ENCODE measurements around the gene DMAC1.

Gene DMAC1

GRCh38 chr9:7782400-7783120 is 17.0 kb downstream of the DMAC1 start:
- H3K4me3 ChIP-seq (ENCODE audit: low read length) = no peak overlapping the region
- H4K20me1 ChIP-seq (ENCODE audit: insufficient read depth, low read length) = no peaks in the 10 kb centered on the region
- H3K9me3 ChIP-seq (ENCODE audit: insufficient read depth, low read length) = no peaks in the 10 kb centered on the region
- TF ChIP-seq, protein P1, sequence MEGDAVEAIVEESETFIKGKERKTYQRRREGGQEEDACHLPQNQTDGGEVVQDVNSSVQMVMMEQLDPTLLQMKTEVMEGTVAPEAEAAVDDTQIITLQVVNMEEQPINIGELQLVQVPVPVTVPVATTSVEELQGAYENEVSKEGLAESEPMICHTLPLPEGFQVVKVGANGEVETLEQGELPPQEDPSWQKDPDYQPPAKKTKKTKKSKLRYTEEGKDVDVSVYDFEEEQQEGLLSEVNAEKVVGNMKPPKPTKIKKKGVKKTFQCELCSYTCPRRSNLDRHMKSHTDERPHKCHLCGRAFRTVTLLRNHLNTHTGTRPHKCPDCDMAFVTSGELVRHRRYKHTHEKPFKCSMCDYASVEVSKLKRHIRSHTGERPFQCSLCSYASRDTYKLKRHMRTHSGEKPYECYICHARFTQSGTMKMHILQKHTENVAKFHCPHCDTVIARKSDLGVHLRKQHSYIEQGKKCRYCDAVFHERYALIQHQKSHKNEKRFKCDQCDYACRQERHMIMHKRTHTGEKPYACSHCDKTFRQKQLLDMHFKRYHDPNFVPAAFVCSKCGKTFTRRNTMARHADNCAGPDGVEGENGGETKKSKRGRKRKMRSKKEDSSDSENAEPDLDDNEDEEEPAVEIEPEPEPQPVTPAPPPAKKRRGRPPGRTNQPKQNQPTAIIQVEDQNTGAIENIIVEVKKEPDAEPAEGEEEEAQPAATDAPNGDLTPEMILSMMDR (IDR thresholded peaks at IDR 0.05; ENCODE audit: low read depth, low read length) = no peak
- no peak for TF ChIP-seq EZH2phosphoT487 (IDR thresholded peaks at IDR 0.05; ENCODE audit: low read depth)
- H2AFZ ChIP-seq (ENCODE audit: low read depth, low read length) = no peak overlapping the region
- H3K4me2 ChIP-seq (ENCODE audit: low read length) = no peak overlapping the region
- no peaks in the 10 kb centered on the region for H3K27me3 ChIP-seq (ENCODE audit: low read depth, low read length)
- no peaks in the 10 kb centered on the region for H3K4me1 ChIP-seq (ENCODE audit: low read length)
- H3K27ac ChIP-seq (ENCODE audit: low read length) = no peak overlapping the region
- no peak overlapping the region for H3K9ac ChIP-seq (ENCODE audit: low read length)
- no peaks in the 10 kb centered on the region for H3K79me2 ChIP-seq (ENCODE audit: low read length)
- no peaks in the 10 kb centered on the region for H3K36me3 ChIP-seq (replicated peaks; ENCODE audit: low read depth, low read length)

DNA sequence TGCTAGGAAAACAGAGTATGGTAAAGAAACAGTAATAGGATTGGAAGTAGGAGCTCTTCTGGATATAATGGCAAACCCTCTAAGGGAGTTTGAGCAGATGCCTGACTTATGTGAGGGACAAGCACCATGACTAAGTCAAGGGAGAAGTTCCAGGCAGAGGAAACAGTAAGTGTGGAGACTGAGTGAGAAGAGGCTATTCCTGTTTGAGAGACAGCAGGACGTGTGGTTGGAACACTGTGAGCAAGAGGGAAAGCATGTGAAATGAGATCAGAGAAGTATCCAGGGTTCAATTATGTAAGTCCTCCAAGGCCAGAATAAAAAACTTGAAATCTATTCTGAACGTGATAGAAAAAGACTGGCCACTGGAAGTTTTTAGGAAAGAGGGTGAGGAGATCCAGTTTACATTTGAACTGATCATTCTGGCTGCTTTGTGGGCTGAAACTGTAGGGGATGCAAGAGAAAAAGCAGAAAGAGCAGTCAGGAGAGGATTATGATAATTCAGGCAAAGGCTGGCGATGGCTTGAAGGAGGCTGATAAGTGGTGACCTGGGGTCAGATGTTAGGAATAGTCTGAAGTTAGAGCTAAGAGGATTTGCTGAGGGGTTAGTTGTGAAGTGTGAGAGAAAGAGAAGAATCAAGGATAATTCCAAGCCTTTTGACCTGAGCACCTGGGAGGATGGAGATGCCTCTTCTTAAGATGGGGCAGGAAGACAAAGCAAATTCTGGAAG is 19.2 kb downstream of the DMAC1 start:
- no peaks in the 10 kb centered on the region for H3K9me3 ChIP-seq (ENCODE audit: insufficient read depth, low read length)
- no peak overlapping the region for H2AFZ ChIP-seq (ENCODE audit: low read depth, low read length)
- H3K27me3 ChIP-seq (ENCODE audit: low read depth, low read length) = no peaks in the 10 kb centered on the region
- no peaks in the 10 kb centered on the region for H3K36me3 ChIP-seq (replicated peaks; ENCODE audit: low read depth, low read length)
- no peak overlapping the region for H3K9ac ChIP-seq (ENCODE audit: low read length)
- H4K20me1 ChIP-seq (ENCODE audit: insufficient read depth, low read length) = no peaks in the 10 kb centered on the region
- no peak overlapping the region for H3K4me2 ChIP-seq (ENCODE audit: low read length)
- no peak for TF ChIP-seq EZH2phosphoT487 (IDR thresholded peaks at IDR 0.05; ENCODE audit: low read depth)
- TF ChIP-seq, protein P1 (IDR thresholded peaks at IDR 0.05; ENCODE audit: low read depth, low read length) = no peak
- H3K79me2 ChIP-seq (ENCODE audit: low read length) = no peaks in the 10 kb centered on the region
- H3K4me1 ChIP-seq (ENCODE audit: low read length) = no peaks in the 10 kb centered on the region
- H3K4me3 ChIP-seq (ENCODE audit: low read length) = no peak overlapping the region
- no peak overlapping the region for H3K27ac ChIP-seq (ENCODE audit: low read length)

DNA sequence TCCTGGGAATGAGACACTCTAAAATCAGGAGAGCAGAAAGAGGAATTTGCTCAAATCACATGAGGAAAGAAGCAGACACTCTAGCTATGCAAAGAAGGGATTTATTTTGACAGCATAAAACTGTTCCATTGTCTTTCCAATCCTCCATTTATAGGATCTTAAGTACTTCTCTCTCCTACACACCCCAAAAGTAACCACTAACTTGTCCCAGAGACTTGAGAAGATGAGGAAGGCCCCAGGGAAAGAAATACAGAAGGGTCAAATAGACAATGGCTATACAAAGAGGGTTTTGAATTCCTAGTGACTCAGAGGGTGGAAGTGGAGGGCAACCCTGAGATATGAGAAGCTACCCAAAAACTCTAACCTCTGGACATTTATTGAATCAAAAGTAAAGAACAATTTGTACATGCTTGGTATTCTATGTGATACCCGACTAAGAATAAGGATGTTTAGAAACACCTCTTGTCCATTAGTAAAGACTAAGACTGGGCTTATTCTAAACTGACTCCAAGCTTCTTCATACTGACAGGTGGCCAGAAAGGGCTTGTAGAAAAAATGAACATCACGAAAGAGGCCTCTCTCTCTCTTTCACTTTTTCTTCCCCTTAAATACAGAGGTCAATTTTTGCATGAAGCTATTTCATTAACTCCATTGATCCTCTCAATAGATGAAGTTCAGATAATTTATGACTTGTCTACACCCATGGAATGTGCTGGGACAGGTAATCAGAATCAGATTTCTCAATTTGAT is 20.6 kb downstream of the DMAC1 start:
- Histone ChIP-seq H3K4me3 (ENCODE audit: low read length) (no peak overlapping the region), H3K27ac (ENCODE audit: low read length) (no peak overlapping the region), H3K36me3 (replicated peaks; ENCODE audit: low read depth, low read length) (no peaks in the 10 kb centered on the region), H2AFZ (ENCODE audit: low read depth, low read length) (no peak overlapping the region), H3K4me2 (ENCODE audit: low read length) (no peak overlapping the region), H3K4me1 (ENCODE audit: low read length) (no peaks in the 10 kb centered on the region), H3K79me2 (ENCODE audit: low read length) (no peaks in the 10 kb centered on the region), H3K9me3 (ENCODE audit: insufficient read depth, low read length) (no peaks in the 10 kb centered on the region), H4K20me1 (ENCODE audit: insufficient read depth, low read length) (no peaks in the 10 kb centered on the region), H3K27me3 (ENCODE audit: low read depth, low read length) (no peaks in the 10 kb centered on the region), H3K9ac (ENCODE audit: low read length) (no peak overlapping the region)
- TF ChIP-seq, protein P1 (IDR thresholded peaks at IDR 0.05; ENCODE audit: low read depth, low read length) = no peak
- no peak for TF ChIP-seq EZH2phosphoT487 (IDR thresholded peaks at IDR 0.05; ENCODE audit: low read depth)

DNA sequence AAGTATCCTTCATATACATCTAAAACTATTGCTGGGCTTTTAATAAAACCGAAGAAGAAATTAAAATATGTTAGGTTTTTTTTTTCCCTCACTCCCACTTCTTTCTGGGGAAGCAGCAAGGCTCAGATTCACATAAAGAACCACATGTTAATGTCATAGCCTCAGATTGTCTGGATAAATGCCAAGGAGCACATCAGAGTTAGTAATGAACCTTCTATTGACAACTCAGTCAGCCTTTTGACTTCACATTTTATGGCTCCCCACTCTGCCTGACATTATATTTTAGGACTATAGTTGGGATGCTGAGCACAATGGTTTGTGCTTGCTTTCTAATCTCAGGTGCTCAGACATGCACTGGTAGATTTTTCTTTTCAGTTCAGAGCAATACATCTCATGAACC is 21.8 kb downstream of the DMAC1 start:
- no peaks in the 10 kb centered on the region for H3K79me2 ChIP-seq (ENCODE audit: low read length)
- H3K4me2 ChIP-seq (ENCODE audit: low read length) = no peak overlapping the region
- no peaks in the 10 kb centered on the region for H4K20me1 ChIP-seq (ENCODE audit: insufficient read depth, low read length)
- no peak overlapping the region for H3K9ac ChIP-seq (ENCODE audit: low read length)
- no peak overlapping the region for H2AFZ ChIP-seq (ENCODE audit: low read depth, low read length)
- H3K4me1 ChIP-seq (ENCODE audit: low read length) = no peaks in the 10 kb centered on the region
- no peak for TF ChIP-seq EZH2phosphoT487 (IDR thresholded peaks at IDR 0.05; ENCODE audit: low read depth)
- no peaks in the 10 kb centered on the region for H3K36me3 ChIP-seq (replicated peaks; ENCODE audit: low read depth, low read length)
- no peak overlapping the region for H3K27ac ChIP-seq (ENCODE audit: low read length)
- no peak overlapping the region for H3K4me3 ChIP-seq (ENCODE audit: low read length)
- no peaks in the 10 kb centered on the region for H3K27me3 ChIP-seq (ENCODE audit: low read depth, low read length)
- H3K9me3 ChIP-seq (ENCODE audit: insufficient read depth, low read length) = no peaks in the 10 kb centered on the region

Data from OCI-LY3 (cell line).